ENCODE data around the gene RAD51C. TPM values are rescaled to one million over a fixed set of nuclear protein-coding genes. Genes with fewer than 3 reads are reported as not detected.

The RAD51C gene
- total RNA-seq, 1 donor from 2014 or later, result 22.0 TPM

GRCh38 chr17:58722274-58722673 is 29.9 kb downstream of the RAD51C start:
- Mint-ChIP-seq H3K36me3 (ENCODE audit: unreplicated experiment) (peaks cover 4% of the 10 kb centered on the region), H3K4me1 (ENCODE audit: unreplicated experiment) (no peaks in the 10 kb centered on the region), H3K27me3 (ENCODE audit: unreplicated experiment) (no peaks in the 10 kb centered on the region), H3K4me3 (ENCODE audit: unreplicated experiment) (no peak overlapping the region), H3K9me3 (ENCODE audit: unreplicated experiment) (no peaks in the 10 kb centered on the region), H3K27ac (ENCODE audit: unreplicated experiment) (no peak overlapping the region)
- no peak for DNase-seq (ENCODE audit: extremely low spot score, unreplicated experiment)
- TF ChIP-seq CTCF (IDR thresholded peaks at IDR 0.05), result no peak

GRCh38 chr17:58722696-58723095 is 30.3 kb downstream of the RAD51C start:
- Mint-ChIP-seq H3K36me3 (ENCODE audit: unreplicated experiment) (peaks cover 4% of the 10 kb centered on the region), H3K9me3 (ENCODE audit: unreplicated experiment) (no peaks in the 10 kb centered on the region), H3K4me1 (ENCODE audit: unreplicated experiment) (no peaks in the 10 kb centered on the region), H3K4me3 (ENCODE audit: unreplicated experiment) (no peak overlapping the region), H3K27me3 (ENCODE audit: unreplicated experiment) (no peaks in the 10 kb centered on the region), H3K27ac (ENCODE audit: unreplicated experiment) (no peak overlapping the region)
- no peak for TF ChIP-seq CTCF (IDR thresholded peaks at IDR 0.05)
- no peak for DNase-seq (ENCODE audit: extremely low spot score, unreplicated experiment)

GRCh38 chr17:58728798-58729197 is 36.4 kb downstream of the RAD51C start:
- Mint-ChIP-seq H3K4me1 (ENCODE audit: unreplicated experiment) (no peaks in the 10 kb centered on the region), H3K27ac (ENCODE audit: unreplicated experiment) (no peak overlapping the region), H3K9me3 (ENCODE audit: unreplicated experiment) (no peaks in the 10 kb centered on the region), H3K27me3 (ENCODE audit: unreplicated experiment) (no peaks in the 10 kb centered on the region), H3K4me3 (ENCODE audit: unreplicated experiment) (no peak overlapping the region), H3K36me3 (ENCODE audit: unreplicated experiment) (peaks cover 2% of the 10 kb centered on the region)
- TF ChIP-seq CTCF (IDR thresholded peaks at IDR 0.05), result no peak
- DNase-seq (ENCODE audit: extremely low spot score, unreplicated experiment), result no peak

GRCh38 chr17:58730937-58731336 is 38.5 kb downstream of the RAD51C start:
- no peak for TF ChIP-seq CTCF (IDR thresholded peaks at IDR 0.05)
- no peak for DNase-seq (ENCODE audit: extremely low spot score, unreplicated experiment)
- no peak overlapping the region for H3K27ac Mint-ChIP-seq (ENCODE audit: unreplicated experiment)
- H3K9me3 Mint-ChIP-seq (ENCODE audit: unreplicated experiment), result no peaks in the 10 kb centered on the region
- H3K4me1 Mint-ChIP-seq (ENCODE audit: unreplicated experiment), result no peaks in the 10 kb centered on the region
- H3K36me3 Mint-ChIP-seq (ENCODE audit: unreplicated experiment), result no peaks in the 10 kb centered on the region
- no peaks in the 10 kb centered on the region for H3K27me3 Mint-ChIP-seq (ENCODE audit: unreplicated experiment)
- H3K4me3 Mint-ChIP-seq (ENCODE audit: unreplicated experiment), result no peak overlapping the region

GRCh38 chr17:58734040-58734439 is 41.6 kb downstream of the RAD51C start:
- Mint-ChIP-seq H3K4me3 (ENCODE audit: unreplicated experiment) (no peak overlapping the region), H3K27me3 (ENCODE audit: unreplicated experiment) (no peaks in the 10 kb centered on the region), H3K9me3 (ENCODE audit: unreplicated experiment) (no peaks in the 10 kb centered on the region), H3K27ac (ENCODE audit: unreplicated experiment) (no peak overlapping the region), H3K36me3 (ENCODE audit: unreplicated experiment) (no peaks in the 10 kb centered on the region), H3K4me1 (ENCODE audit: unreplicated experiment) (no peaks in the 10 kb centered on the region)
- DNase-seq (ENCODE audit: extremely low spot score, unreplicated experiment), result no peak
- TF ChIP-seq CTCF (IDR thresholded peaks at IDR 0.05), result no peak
